Hepatocyte (in vitro differentiated cells): Measurements from ENCODE around the gene FLAD1. TPM values are rescaled to one million over a fixed set of nuclear protein-coding genes. Genes with fewer than 3 reads are reported as not detected.

Experiments
- DNase-seq: peaks from one replicate; pipeline ENCODE4 v3.0.0-alpha.2; 2016; ENCODE audit warnings: low spot score
- H2AFZ ChIP-seq: fragments of 200-600 bp; sonication (generic); 2 replicates; pipeline ENCODE4 v1.6.0; 2016; ENCODE audit warnings: antibody characterized with exemption, mild to moderate bottlenecking
- H3K27ac ChIP-seq: fragments of 200-600 bp; sonication (generic); 2 replicates; pipeline ENCODE4 v1.5.1; 2016; ENCODE audit warnings: mild to moderate bottlenecking
- H3K27me3 ChIP-seq: fragments of 200-600 bp; sonication (generic); 2 replicates; pipeline ENCODE4 v1.6.1; 2016
- H3K36me3 ChIP-seq: fragments of 200-600 bp; sonication (generic); replicated peaks from 2 replicates; pipeline ENCODE4 v1.5.1; 2016; ENCODE audit warnings: low read depth; ENCODE audit not compliant: insufficient read depth
- H3K4me1 ChIP-seq: fragments of 200-600 bp; sonication (generic); 2 replicates; pipeline ENCODE4 v1.5.1; 2016; ENCODE audit warnings: mild to moderate bottlenecking, moderate library complexity; ENCODE audit not compliant: insufficient read depth
- H3K4me2 ChIP-seq: fragments of 200-600 bp; sonication (generic); 2 replicates; pipeline ENCODE4 v1.6.0; 2016
- H3K4me3 ChIP-seq: fragments of 200-600 bp; sonication (generic); 2 replicates; pipeline ENCODE4 v1.5.1; 2016; ENCODE audit warnings: mild to moderate bottlenecking
- H3K79me2 ChIP-seq: fragments of 200-600 bp; sonication (generic); 2 replicates; pipeline ENCODE4 v1.6.0; 2017; ENCODE audit warnings: mild to moderate bottlenecking
- H3K9me2 ChIP-seq: fragments of 200-600 bp; sonication (generic); replicated peaks from 2 replicates; pipeline ENCODE4 v1.6.0; 2017; ENCODE audit warnings: mild to moderate bottlenecking; ENCODE audit not compliant: insufficient read depth
- H3K9me3 ChIP-seq: fragments of 200-600 bp; sonication (generic); 2 replicates; pipeline ENCODE4 v1.5.1; 2016; ENCODE audit warnings: low read depth, mild to moderate bottlenecking
- H4K20me1 ChIP-seq: fragments of 200-600 bp; sonication (generic); 2 replicates; pipeline ENCODE4 v1.6.0; 2016; ENCODE audit warnings: mild to moderate bottlenecking; ENCODE audit not compliant: insufficient read depth, poor library complexity, severe bottlenecking
- CTCF ChIP-seq: fragments of 200-600 bp; sonication (generic); IDR thresholded peaks from 2 replicates; pipeline ENCODE4 v1.5.1; 2016; ENCODE audit warnings: antibody characterized with exemption, mild to moderate bottlenecking; ENCODE audit not compliant: poor library complexity
- EZH2 ChIP-seq: fragments of 200-600 bp; sonication (generic); IDR thresholded peaks from 2 replicates; pipeline ENCODE4 v1.6.1; 2016; ENCODE audit warnings: antibody characterized with exemption, mild to moderate bottlenecking, borderline replicate concordance
- EZH2phosphoT487 ChIP-seq: fragments of 200-600 bp; sonication (generic); IDR thresholded peaks from one replicate; pipeline ENCODE4 v1.6.1; 2018; ENCODE audit warnings: antibody characterized with exemption, mild to moderate bottlenecking, low read depth, moderate library complexity; ENCODE audit not compliant: unreplicated experiment, severe bottlenecking
- WGBS: methylation state at CpG from one replicate; pipeline ENCODE4 v1.1.6; 2016; ENCODE audit warnings: low lambda C conversion rate; ENCODE audit errors: missing lambda C conversion rate; 5-methylcytosine and 5-hydroxymethylcytosine counted together
- polyA plus RNA-seq: library from polyadenylated mRNA; unstranded; fragments of >200 nt; fragmentation: Nextera tagmentation; extraction: Ambion mirVana; gene quantifications from 2 replicates; pipeline ENCODE4 v1.2.1, GENCODE V29; 2016
- total RNA-seq: library from RNA; depleted of rRNA; stranded (reverse); fragments of >200 nt; gene quantifications from 2 replicates; pipeline ENCODE4 v1.2.3, GENCODE V29; 2014

The FLAD1 gene
- total and polyA plus RNA-seq, 2 experiments from 2014 or later, result 25.6 to 45.1 TPM

- no peaks in the 10 kb centered on the region for H3K9me2 ChIP-seq
- no peaks in the 10 kb centered on the region for H3K27me3 ChIP-seq
- H3K4me2 ChIP-seq, result peak overlapping the region; percentile 75
- H3K9me3 ChIP-seq, result no peaks in the 10 kb centered on the region
- H3K4me3 ChIP-seq, result no peak overlapping the region
- H3K36me3 ChIP-seq, result no peaks in the 10 kb centered on the region
- no peaks in the 10 kb centered on the region for H4K20me1 ChIP-seq
- DNase-seq, result no peak
- no peak for TF ChIP-seq CTCF
- TF ChIP-seq EZH2phosphoT487, result no peak
- no peak for TF ChIP-seq EZH2
- peaks cover 70% of the 10 kb centered on the region for H3K79me2 ChIP-seq
- H3K27ac ChIP-seq, result no peak overlapping the region
- peaks cover 21% of the 10 kb centered on the region for H3K4me1 ChIP-seq
- WGBS, result 94% methylated on average over 3 of the region's 3 CpGs
- H2AFZ ChIP-seq, result no peak overlapping the region
Measured at GRCh38 chr1:154968731-154969130, 14.4 kb upstream of the FLAD1 start.

GRCh38 chr1:154969246-154969645 lies 13.9 kb upstream of the FLAD1 start:
- H3K79me2 ChIP-seq, result peaks cover 66% of the 10 kb centered on the region
- TF ChIP-seq EZH2phosphoT487, result no peak
- peak overlapping the region; percentile 75 for H3K4me2 ChIP-seq
- H3K9me3 ChIP-seq, result no peaks in the 10 kb centered on the region
- no peak for DNase-seq
- no peak overlapping the region for H2AFZ ChIP-seq
- H3K27me3 ChIP-seq, result no peaks in the 10 kb centered on the region
- peak overlapping the region; percentile 7 for H3K4me3 ChIP-seq
- no peaks in the 10 kb centered on the region for H3K9me2 ChIP-seq
- H4K20me1 ChIP-seq, result no peaks in the 10 kb centered on the region
- no peaks in the 10 kb centered on the region for H3K36me3 ChIP-seq
- peaks cover 21% of the 10 kb centered on the region for H3K4me1 ChIP-seq
- H3K27ac ChIP-seq, result peak overlapping the region; percentile 14
- 48% methylated on average over 5 of the region's 5 CpGs for WGBS

DNA sequence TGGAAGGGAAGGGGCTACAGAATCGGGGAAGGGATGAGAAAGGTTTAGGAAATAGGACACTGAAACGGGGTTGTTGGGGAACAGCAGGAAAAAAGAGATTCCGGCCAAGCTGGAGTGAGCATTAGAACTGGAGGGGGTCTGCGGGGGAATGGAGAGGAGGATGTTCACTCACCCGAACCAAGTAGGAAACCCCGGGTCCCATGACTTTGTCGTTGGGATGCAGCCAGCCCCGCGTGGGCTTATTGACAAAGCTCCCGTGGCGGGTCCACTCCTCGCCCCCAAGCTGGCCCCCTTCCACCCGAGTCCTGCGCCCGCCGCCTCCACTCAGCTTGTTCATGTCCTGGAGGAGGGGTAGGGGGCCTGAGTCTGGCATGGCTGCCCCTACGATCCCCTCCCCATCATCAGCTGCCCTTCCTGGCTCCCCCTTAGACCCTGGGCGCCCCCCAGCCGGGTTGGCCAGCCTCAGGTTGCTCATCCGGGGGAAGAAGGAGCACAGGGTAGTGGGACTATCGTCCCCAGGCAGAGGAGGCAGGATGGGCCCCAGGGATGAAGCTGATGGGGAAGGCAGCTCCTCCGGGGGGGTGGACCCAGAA lies 13.2 kb upstream of the FLAD1 start:
- H3K36me3 ChIP-seq, result no peaks in the 10 kb centered on the region

More for the DNA sequence above, 13.2 kb upstream of the FLAD1 start:
- H4K20me1 ChIP-seq, result no peaks in the 10 kb centered on the region
- peaks cover 61% of the 10 kb centered on the region for H3K79me2 ChIP-seq
- H3K4me1 ChIP-seq, result peaks cover 21% of the 10 kb centered on the region
- no peaks in the 10 kb centered on the region for H3K9me2 ChIP-seq
- DNase-seq, result no peak
- H3K4me2 ChIP-seq, result peak overlapping the region; percentile 75
- H3K4me3 ChIP-seq, result peak overlapping the region; percentile 7
- WGBS, result 39% methylated on average over 8 of the region's 22 CpGs
- no peak overlapping the region for H2AFZ ChIP-seq
- TF ChIP-seq EZH2phosphoT487, result no peak
- no peak for TF ChIP-seq EZH2
- no peak for TF ChIP-seq CTCF
- H3K27ac ChIP-seq, result peak overlapping the region; percentile 96
- H3K27me3 ChIP-seq, result no peaks in the 10 kb centered on the region
- no peaks in the 10 kb centered on the region for H3K9me3 ChIP-seq
